ENCODE measurements around the gene C10orf90.

C10orf90 gene

DNA sequence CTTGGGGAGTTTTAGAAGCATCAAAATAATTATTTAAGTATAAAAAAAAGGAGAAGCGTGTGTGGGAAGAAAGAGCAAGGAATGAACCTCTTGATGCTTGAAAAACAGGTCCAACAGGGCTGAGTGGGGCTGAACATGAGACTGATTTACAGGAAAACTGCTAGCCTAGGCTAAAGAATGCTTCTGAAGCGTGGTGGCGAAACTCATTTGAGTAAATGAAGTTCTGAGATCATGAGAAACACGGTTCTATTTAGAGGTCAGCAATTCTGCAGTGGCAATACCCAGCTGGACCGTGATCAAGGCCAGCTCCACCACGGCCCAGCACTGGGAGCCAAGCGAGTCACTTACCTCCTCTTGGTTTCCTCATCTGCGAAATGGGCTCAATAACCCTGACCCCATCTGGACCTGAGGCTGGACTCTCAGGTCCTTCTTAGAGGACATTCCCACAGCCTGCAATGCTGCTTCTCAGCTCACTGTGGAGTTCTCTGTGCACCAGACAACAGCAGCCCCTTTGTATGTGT lies 142.1 kb downstream of the C10orf90 start:
- DNase-seq, result no peak

DNA sequence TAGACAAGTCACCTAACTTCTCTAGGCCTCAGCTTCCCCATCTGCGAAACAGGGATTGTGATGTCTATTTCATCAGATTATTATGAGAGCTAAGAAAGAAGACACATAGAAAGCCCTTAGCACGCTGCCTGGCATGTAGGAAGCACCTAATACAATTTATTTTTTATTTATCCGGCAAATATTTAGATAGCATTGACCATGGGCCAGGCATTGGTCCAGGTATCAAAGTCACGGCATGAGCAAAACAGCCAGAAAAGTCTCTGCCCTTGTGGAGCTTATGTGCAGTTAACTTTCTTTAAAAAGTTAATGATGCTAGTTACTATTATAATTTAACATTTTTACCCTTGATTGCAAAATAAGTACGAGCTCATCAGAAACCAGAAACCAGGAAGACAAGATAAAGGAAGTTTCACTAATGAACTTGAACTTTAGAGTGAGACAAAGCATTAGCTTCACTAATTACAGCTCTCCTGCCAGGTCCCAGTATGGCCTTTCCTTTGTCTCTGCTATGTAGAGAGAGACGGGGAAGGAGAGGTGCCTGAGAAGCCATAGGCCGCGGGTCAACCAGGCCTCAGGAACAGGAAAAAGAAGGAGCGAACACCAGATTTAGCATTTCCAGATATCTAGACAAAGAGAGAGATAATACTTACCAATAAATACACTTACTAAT lies 142.7 kb downstream of the C10orf90 start:
- DNase-seq, result no peak

DNA sequence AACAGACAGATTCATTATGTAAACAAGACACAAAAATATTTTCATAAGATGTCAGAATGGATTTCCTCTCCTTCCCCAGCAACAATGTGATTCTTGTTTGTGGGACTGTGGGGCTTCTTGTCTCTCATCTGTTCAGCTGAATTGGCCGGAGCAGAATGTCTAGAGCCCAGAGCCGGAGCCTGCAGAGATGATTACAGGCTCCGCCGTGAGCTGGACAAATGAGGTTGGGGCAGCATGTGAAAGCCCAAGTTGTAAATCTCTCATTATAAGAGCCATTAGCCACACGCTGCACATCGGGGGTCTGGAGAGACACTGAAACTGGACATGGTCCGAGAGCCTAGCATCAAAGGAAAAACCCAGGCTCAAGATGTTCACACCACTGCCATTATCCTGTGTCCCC lies 145.2 kb downstream of the C10orf90 start:
- no peak for DNase-seq

DNA sequence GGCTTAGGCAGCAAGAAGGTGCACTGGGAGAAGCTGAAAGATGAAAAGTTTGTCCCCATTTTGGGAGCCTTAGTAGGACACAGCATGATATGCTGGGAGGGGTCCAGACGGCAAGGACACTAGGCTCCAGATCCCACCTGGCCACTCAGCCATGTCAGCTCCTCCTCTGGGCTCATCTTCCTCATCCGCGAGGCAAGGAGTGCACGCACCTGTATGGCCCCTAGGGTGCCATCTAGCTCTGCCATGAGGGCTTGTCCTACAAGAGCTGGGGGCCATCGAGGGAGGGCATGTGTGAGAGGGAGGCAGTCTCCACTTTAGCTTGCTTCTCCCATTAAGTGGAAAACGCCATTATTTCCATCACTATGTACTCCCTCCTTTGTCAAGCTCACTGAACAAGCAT lies 146.0 kb downstream of the C10orf90 start:
- no peak for DNase-seq

DNA sequence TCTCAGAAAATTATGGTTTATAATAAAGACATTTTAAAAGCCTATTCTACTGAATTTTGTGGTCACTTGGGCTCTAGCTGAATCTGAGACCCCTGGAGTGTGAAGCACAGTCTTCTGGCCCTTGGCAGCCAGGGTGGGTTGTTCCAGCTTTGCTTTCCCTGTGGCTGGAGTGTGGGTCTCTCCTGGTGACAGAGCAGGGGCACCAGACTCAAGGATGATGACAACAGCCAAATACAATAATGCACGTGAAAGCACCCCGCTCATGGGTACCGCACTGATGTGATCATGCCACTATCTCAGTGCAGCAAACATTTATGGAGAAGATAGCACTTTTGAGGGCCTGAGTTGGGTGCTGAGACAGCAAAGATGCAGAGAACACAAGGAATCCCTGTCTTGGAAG lies 147.4 kb downstream of the C10orf90 start:
- DNase-seq, result no peak

DNA sequence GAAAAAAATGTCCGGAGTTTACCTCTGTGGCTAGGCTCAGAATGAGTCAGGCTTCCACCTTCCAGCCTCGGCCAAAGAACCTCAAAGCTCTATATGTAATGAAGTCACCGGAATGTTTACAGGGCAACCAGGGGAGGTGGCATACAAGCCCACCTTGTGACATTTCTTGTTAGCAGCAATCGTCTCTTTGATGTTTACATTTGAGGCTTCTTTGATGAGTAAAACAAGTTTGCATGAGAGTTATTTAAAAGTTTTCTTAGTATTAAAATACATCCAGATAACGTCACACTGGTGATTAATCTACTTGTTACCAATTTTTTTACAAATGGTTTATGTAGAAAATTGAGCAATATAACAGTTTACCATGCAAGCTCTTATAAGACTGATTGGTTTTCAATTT lies 149.1 kb downstream of the C10orf90 start:
- DNase-seq, result no peak

DNA sequence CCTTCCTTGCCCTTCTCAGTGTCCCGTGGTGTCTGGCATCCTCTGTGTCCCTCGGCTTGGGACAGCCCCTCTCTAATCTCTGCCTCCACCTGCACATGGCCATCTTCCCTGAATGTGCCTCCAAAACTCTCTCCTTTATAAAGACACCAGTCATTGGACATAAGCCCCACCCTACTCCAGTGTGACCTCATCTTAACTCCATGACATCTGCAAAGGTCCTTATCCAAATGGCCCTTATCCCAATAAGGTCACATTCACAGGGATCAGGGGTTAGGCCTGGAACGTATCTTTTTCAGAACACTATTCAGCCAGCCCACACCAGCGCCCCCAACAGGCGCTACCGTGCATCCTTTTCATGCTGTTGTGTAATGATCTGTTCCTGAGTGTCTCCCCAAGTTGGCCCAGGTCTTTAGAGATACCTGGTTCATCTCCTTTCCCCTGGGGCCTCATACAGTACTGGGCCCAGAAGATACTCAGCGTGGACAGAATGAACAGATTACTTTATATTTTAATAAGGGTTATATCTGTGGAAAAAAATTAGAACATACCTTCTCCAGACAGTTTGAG lies 149.7 kb downstream of the C10orf90 start:
- DNase-seq, result no peak

DNA sequence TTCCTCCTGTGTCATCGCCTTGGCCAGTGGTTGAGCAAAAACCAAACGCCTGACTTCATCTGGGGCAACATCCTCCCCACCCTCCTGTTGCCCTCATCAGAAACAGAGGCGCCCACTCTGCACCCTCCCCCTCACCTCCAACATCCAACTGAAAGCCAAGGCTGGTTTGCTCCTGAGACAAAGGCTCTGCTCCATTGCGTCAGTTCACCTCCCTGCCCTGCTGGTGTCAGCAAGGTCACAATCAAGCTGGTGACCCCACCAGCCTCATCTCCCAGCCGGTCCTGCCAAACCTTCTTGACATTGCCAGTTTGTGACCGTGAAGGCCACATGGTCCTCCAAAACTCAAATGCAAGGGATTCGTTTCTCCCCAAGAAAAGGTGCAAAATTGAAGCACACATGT lies 150.5 kb downstream of the C10orf90 start:
- no peak for DNase-seq

DNA sequence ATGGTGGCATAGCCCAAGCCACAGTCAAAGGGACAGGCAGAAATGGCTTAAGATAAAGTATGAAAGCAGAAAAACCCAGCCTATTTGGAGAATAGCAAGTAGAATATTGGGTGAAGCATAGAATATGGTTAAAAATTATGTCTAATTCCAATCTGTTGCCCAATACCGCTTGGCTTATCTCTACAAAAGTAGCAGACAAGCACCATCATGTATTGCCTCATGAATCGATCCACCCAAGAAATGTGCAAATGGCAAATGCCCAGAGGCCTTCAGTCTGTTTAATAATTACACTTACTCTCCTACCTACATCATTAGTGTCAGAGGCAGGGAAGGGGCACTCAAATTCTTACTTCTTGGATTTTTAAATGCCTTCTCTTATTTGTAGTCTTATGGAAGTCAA lies 151.3 kb downstream of the C10orf90 start:
- no peak for DNase-seq

DNA sequence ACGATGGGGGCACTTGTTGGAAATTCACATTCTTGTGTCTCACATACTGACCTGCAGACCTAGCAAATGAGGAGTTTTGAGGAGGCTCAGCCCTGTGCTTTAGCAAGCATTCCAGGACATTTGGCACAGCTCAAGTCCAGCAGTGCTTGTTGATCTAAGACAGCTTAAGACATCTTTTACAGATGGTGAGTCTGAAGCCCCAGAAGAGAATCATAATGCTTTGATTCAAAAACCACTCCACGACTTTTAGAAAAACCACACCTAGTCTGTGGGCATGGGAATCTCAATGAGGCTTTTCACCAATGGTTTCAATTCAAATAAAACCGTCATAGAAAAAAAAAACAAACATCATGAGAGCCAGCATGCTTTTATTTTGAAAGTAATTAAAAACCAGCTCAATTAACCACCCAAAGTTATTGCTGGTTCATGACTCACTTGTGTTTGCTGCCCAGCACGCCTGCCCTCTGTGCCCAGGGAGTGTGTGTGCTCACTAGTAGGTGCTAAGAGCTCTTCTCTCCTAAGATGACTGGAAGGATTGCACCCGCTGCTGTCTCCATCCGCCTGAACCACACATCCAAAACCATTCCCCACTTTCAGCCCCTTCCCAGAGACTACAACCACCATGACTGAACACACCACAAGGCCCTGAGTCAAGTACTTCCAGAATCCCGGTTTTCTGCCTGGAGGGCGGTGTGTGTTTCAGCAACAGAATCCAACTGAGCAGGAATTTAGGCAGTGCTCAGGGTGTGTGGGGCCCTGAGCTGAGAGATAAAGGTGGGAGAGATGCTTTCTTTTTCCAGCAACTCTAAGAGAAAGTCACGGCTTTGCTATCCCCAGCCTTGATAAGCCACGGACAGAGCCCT lies 152.0 kb downstream of the C10orf90 start:
- DNase-seq, result no peak

DNA sequence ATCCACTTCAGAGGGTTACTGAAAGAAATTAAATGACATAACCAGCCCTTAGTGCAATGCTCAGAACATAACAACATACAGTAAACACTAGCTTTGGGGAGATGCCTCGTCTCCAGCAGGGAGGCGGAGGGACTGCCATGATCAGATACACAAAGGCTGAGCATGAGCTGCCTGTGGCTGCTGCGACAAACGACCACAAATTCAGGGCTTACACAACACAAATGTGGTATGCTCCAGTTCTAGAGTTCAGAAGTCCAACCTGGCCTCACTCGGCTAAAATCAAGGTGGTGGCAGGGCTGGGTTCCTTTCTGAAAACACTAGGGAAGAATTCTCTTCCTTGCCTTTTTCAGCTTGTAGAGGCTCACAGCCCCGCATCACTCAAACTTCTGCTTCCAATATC lies 154.0 kb downstream of the C10orf90 start:
- DNase-seq, result no peak

DNA sequence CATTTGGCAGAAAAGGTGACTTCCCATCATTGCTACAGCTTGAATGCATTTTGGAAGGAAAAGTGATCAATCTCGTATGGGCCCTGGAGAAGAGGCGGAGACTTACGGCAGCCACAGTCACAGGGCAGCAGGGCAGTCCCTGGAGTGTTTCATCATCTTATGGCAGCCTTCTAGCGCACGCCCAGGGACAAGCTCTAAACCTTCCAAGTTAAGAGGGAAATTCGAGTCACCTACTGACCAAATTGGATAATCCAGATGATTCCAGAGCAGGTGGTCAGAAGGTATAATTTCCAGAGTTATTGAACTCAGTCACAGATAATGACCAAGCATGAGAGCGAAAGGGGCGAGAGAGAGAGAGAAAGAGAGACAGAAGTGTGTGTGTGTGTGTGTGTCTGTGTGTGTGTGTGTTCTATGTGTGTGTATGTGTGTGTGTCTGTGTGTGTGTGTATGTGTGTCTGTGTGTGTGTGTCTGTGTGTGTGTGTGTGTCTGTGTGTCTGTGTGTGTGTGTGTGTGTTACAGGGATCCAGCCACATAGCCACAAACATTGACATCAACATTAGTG lies 158.5 kb downstream of the C10orf90 start:
- no peak for DNase-seq

DNA sequence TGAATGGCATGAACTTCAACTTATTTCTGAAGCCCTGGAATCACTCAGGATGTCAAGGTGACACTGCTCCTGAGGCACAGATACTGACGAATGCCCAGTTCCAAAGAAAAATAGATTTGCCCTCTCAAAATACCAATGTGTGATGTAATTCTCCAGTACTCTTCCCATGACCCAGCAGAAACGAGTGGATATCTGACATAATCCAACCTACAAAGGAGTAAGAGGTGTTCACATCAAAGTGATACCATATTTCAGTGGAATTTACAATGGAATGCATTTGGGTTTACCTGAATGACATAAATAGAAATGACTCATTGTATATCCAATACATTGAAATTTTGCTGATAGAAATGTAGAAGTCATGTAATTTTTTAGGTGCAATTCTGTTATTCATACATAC lies 161.3 kb downstream of the C10orf90 start:
- no peak for DNase-seq

DNA sequence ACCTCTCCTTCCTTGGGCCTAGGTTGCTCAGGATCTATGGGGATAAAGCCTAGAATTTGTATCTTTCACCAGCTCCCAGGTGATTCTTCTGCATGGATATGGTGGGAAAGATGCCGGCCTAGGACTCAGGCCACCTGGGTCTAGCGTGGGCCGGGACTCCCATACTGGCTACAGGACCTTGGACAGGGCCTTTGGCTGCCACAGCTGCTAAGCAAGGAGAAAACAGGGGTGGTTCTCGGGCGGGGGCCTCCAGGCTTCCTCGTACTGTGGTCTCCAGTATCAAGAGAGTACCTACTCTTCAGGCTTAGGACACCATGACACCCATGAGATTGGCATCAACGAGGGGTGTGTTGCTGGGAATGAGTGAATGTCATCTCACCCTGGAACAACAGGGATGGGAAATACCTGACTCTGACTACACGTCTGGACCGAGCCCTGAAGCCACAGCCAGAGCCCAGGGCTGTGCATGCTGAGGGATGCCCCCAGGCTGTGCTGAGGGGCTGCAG lies 161.9 kb downstream of the C10orf90 start:
- no peak for DNase-seq

DNA sequence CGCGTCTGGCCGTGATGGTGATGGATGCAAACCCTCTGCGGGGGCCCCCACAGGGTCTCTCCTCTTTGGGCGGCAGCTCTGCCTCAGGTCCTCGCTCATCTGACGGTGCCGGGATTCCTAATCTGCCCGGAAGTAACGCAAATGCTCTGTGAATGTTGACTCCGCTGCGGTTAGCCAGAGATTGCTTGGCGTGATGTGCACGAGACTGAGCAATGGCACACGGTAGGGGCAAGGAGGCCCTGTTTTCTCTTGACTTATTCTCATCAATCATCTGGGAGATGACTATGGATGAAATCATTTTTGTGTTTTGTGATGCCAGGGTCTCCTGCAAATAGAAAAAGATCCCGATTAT lies 165.8 kb downstream of the C10orf90 start:
- no peak for DNase-seq

DNA sequence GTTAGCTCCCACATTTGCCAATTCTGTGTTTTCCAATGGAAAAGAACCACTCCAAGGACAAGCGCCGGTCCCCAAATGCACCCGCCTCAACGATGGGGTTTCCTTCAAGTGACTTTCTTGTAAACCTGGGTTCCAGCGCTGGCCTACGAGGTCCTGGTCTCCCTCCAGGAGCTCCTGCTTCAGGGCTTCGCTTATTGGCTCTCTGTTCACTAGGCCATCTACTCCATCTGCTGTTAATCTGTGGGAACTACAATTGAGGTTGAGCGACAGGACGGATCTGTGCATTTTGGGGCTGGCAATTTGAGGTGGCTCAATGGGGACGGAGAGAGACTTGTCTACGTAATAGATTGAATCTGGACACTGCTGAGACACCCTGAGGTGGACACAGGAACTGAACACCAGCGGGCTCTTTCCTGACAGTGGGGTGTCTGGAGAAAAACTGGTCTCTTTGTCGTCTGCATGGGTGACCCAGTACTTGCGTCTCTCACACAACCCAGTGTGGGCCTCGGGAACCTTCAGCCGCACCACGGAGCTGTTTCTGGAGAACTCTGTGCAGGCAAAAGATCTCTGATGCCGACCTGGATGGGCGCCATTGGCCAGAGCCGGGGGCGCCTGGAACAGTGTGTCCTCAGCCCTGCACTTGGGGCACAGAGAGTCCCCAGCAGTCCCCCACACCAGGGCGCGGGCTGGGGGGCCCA lies 166.3 kb downstream of the C10orf90 start:
- DNase-seq, result peak; percentile 32

DNA sequence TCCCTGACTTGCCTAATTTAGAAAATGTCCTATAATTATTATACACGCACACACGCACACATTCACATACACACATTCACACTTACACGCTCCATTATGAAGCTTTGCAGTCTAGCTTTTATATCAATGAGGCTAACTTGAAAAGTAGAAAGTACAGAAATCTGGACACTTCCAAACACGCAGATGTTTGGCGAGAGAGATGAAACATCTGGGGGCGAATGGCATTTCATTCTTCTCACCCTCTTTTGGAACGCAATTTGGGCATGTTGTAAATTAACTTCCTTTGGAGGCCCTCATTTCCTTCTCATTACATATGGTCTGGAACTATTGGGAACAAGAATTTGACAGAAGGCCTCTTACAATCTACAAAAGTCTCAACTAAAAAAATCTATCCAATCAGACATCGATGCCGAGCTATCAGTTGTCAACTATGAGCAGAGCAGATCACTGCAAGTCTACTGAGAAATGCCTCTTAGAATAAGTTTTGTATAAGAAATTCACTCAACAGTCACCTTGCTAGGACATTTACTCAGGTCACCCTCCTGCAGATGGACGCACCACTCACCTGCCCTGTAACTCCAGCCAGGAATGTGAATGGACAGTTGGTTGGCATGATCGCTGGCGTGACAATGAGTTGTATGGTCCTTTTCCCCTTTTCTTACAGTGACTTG lies 167.0 kb downstream of the C10orf90 start:
- DNase-seq, result no peak

DNA sequence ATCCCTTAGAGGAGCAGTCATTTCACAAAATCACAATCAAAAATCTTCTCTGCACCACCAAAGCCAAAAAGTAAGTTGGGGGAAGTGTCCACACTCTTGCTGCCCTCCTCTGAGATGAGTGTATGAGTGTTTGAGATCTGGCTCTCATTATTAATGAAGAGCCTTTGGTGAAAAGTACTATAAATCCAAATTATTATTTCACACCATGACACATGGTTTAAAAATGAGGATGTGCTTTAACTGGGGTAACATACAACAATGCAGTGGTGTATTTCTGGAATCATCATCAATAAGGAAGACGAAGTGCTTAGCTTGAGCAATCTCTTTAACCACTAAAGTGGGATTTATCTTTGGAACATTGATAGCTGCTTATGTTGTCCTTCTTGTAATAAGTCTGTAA lies 168.1 kb downstream of the C10orf90 start:
- DNase-seq, result no peak

DNA sequence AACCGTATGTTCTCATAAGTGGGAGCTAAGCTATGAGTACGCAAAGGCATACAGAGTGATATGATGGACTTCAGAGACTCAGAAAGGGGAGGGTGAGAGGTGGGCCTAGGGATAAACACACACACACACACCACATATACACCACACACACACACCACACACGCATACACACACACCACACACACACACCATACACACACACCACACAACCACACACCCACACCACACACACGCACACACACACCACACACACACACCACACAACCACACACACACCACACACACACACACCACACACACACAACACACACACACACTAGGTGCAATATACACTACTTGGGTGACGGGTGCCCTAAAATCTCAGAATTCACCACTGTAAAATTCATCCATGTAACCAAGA lies 168.7 kb downstream of the C10orf90 start:
- no peak for DNase-seq

DNA sequence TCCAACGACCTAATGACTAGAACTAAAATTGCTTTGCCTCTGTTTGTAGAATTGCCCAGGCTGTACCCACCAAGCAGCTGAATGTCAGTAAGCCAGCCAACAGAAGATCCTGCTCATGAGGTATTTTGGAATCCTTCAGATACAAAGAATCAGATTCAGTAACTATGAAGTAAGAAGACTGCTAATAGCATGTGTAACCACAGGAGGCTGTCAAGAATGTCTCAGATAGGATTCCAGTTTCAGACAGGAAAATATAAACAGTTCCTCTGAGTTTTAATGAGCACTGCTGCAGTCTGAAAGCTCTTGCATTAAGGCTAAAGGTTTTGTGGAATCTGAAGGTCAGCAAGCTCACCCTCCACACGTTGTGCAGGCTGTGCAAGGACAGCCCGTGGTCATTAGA lies 169.6 kb downstream of the C10orf90 start:
- DNase-seq, result no peak

DNA sequence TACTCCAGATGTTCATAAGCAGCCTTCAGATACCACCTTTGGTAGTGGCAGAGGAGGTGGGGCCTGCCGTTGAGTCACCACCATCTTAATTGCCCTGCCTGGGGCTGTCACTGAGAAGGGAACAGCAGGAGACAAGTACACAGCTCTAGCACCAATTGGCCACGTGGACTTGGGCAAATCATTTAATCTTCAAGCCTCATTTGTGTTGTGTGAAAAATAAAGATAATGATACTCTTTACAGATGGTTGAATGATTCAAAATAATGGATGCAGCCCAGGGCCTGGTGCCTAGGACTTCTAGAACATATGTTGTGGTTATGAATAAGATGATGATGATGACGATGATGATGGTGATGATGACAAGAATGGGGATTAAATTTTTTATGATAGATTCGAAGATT lies 170.3 kb downstream of the C10orf90 start:
- no peak for DNase-seq

DNA sequence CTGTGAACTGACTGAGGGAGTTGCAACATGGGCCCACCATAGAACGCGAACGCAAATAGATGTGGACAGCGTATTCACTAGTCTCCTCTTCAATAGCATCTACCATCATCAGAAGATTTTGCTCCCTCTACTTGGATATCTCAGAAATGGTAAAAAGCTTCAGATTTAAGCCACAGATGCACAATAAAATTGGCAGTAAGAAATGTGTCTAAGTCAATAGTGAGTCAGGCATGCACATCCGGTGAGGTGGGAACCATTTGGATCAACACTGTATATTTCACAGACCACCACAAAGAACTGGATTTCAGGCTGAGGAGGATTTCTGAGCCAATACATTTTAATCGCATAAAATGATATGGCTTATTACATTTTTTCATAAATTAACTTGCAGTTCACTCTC lies 170.7 kb downstream of the C10orf90 start:
- DNase-seq, result no peak
